ENCODE results near the gene CEP192.

Gene CEP192

GRCh38 chr18:13139885-13140450 lies 148.8 kb downstream of the CEP192 start:
- DNase-seq (ENCODE audit: low spot score), result no peak

- DNase-seq (ENCODE audit: low spot score), result no peak
These were observed 150.0 kb downstream of the CEP192 start for GRCh38 chr18:13141209-13141608.

DNA sequence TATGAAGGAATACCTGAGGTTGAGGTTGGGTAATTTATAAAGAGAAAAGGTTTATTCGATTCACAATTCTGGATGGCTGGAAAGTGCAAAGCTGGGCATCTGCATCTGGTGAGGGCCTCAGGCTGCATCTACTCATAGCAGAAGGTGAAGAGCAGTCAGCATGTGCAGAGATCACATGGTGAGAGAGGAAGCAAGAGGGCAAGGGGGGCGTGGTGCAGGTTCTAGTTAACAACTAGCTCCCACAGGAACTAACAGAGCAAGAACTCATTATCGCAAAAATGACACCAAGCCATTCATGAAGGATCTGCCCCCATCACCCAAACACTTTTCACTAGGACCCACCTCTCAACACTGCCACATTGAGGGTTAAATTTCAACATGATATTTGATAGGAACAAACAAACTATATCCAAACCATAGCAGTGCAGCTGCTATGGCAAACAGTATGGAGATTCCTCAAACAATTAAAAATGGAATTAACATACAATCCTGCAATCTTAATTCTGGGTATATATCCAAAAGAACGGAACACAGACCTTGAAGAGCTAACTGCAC lies 154.6 kb downstream of the CEP192 start:
- DNase-seq (ENCODE audit: low spot score), result no peak

DNA sequence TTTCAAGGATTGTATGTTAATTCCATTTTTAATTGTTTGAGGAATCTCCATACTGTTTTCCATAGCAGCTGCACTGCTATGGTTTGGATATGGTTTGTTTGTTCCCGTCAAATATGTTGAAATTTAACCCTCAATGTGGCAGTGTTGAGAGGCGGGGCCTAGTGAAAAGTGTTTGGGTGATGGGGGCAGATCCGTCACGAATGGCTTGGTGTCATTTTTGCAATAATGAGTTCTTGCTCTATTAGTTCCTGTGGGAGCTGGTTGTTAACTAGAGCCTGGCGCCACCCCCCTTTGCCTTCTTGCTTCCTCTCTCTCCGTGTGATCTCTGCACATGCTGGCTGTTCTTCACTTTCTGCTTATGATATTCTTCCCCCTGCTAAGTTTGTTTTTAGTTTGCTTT lies 156.0 kb downstream of the CEP192 start:
- no peak for DNase-seq (ENCODE audit: low spot score)

GRCh38 chr18:13151656-13152055 lies 160.5 kb downstream of the CEP192 start:
- DNase-seq (ENCODE audit: low spot score), result no peak

DNA sequence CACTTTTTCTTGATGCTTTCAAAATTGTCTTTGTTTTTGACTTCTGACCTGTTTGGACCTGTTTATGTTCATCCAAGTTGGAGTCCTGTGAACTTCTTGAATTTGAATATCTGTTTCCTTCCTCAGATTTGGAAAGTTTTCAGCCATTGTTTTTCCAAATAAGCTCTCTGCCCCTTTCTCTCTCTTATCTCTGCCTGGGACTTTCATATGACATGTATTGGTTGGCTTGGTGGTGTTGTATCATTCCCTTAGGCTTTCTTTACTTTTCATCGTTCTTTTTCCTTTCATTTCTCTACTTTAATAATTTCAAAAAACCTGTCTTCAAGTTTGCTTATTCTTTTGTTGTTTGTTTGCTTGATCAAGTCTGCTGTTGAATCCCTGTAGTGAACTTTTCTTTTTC lies 167.3 kb downstream of the CEP192 start:
- DNase-seq (ENCODE audit: low spot score), result no peak

DNA sequence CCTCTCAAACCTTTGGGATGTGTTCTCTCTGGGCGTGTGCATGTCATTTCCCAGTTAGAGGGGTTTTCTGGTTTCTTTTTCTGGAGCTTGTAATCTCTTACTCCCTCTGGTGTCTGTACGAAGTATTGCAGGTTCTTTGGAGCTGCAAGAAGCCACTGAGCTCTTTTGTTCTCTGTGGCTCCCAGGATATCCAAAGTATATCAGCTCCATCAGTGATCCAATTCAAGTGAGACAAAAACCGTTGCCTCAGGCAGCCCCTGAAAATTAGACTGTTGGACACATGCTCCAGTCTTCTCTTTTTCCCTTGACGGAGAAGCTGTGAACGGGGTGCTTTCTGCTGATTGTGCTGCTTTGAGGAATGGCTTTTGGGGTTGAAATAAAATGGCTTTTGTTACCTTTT lies 168.4 kb downstream of the CEP192 start:
- DNase-seq (ENCODE audit: low spot score), result peak; percentile 74

GRCh38 chr18:13161276-13161899 lies 170.2 kb downstream of the CEP192 start:
- no peak for DNase-seq (ENCODE audit: low spot score)

- no peak for DNase-seq (ENCODE audit: low spot score)
These were observed 172.2 kb downstream of the CEP192 start for GRCh38 chr18:13163167-13163927.

GRCh38 chr18:13164406-13164805 lies 173.2 kb downstream of the CEP192 start:
- no peak for DNase-seq (ENCODE audit: low spot score)

GRCh38 chr18:13165636-13166423 lies 174.7 kb downstream of the CEP192 start:
- no peak for DNase-seq (ENCODE audit: low spot score)

GRCh38 chr18:13173578-13174145 lies 182.5 kb downstream of the CEP192 start:
- no peak for DNase-seq (ENCODE audit: low spot score)

Measured in hematopoietic multipotent progenitor cell treated with erythropoietin and hydrocortisone succinate and interleukin-3 and kit ligand, for 15 days (in vitro differentiated cells).